ENCODE data around the gene CD40.
"Not testable (repeated sequence)": the region's sequence is repeated elsewhere in the genome, so short reads cannot be mapped to it uniquely, and the experiment has no call there.

Gene CD40

DNA sequence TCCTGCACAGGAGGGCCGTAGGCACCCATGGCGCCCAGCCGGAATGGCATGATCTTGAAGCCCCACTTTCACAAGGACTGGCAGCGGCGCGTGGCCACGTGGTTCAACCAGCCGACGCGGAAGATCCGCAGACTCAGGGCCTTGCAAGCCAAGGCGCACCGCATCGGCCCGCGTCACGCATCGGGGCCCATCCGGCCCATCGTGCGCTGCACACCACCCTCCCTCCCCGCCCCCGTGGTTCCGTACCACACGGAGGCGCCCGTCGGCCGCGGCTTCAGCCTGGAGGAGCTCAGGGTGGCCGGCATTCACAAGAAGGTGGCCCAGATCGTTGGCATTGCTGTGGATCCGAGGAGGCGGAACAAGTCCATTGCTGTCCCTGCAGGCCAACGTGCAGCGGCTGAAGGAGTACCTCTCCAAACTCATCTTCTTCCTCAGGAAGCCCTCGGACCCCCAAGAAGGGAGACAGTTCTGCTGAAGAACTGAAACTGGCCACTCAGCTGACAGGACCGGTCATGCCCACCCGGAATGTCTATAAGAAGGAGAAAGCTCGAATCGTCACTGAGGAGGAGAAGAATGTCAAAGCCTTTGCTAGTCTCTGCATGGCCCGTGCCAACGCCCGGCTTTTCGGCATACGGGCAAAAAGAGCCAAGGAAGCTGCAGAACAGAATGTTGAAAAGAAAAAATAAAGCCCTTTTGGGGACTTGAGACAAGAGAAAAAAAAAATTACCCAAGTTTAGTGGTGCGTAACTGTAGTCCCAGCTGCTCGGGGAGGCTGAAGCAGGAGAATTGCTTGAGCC, 18.4 kb upstream of the CD40 start:
- H3K27me3 ChIP-seq (ENCODE audit: control insufficient read depth, insufficient read depth, low read length), result peaks cover 23% of the 10 kb centered on the region; the same call in 1 of the 2 replicates
- no peak overlapping the region for H3K4me3 ChIP-seq (ENCODE audit: low read depth, low read length)
- no peak overlapping the region for H3K9ac ChIP-seq (ENCODE audit: low read length)

DNA sequence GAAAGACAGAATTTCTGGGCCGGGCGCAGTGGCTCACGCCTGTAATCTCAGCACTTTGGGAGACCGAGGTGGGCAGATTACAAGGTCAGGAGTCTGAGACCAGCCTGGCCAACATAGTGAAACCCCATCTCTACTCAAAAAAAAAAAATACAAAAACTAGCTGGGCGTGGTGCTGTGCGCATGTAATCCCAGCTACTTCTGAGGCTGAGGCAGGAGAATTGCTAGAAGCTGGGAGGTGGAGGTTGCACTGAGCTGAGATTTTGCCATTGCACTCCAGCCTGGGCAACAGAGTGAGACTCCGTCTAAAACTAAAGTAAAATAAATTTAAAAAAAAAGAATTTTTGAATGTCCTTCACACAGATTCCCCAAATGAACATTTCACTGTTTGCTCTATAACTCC, 17.7 kb upstream of the CD40 start:
- H3K4me3 ChIP-seq (ENCODE audit: low read depth, low read length); H3K9me3 ChIP-seq (ENCODE audit: control insufficient read depth, insufficient read depth, low read depth, low read length); H3K4me1 ChIP-seq (ENCODE audit: control insufficient read depth, insufficient read depth, low read length); H3K9ac ChIP-seq (ENCODE audit: low read length); H3K36me3 ChIP-seq (ENCODE audit: control insufficient read depth, insufficient read depth, low read length); H3K27ac ChIP-seq (ENCODE audit: low read depth, low read length): not testable (repeated sequence)
- peaks cover 24% of the 10 kb centered on the region for H3K27me3 ChIP-seq (ENCODE audit: control insufficient read depth, insufficient read depth, low read length)

More for the DNA sequence above, 18.4 kb upstream of the CD40 start:
- Histone ChIP-seq H3K27ac (ENCODE audit: low read depth, low read length) (no peak overlapping the region), H3K9me3 (ENCODE audit: control insufficient read depth, insufficient read depth, low read depth, low read length) (peaks cover 7% of the 10 kb centered on the region), H3K36me3 (ENCODE audit: control insufficient read depth, insufficient read depth, low read length) (no peaks in the 10 kb centered on the region), H3K4me1 (ENCODE audit: control insufficient read depth, insufficient read depth, low read length) (no peaks in the 10 kb centered on the region)

GRCh38 chr20:46100988-46101387, 17.1 kb upstream of the CD40 start:
- Histone ChIP-seq H3K9ac (ENCODE audit: low read length) (no peak overlapping the region), H3K9me3 (ENCODE audit: control insufficient read depth, insufficient read depth, low read depth, low read length) (peaks cover 7% of the 10 kb centered on the region), H3K27ac (ENCODE audit: low read depth, low read length) (no peak overlapping the region), H3K4me1 (ENCODE audit: control insufficient read depth, insufficient read depth, low read length) (no peaks in the 10 kb centered on the region), H3K4me3 (ENCODE audit: low read depth, low read length) (no peak overlapping the region), H3K36me3 (ENCODE audit: control insufficient read depth, insufficient read depth, low read length) (no peaks in the 10 kb centered on the region), H3K27me3 (ENCODE audit: control insufficient read depth, insufficient read depth, low read length) (peaks cover 27% of the 10 kb centered on the region)

DNA sequence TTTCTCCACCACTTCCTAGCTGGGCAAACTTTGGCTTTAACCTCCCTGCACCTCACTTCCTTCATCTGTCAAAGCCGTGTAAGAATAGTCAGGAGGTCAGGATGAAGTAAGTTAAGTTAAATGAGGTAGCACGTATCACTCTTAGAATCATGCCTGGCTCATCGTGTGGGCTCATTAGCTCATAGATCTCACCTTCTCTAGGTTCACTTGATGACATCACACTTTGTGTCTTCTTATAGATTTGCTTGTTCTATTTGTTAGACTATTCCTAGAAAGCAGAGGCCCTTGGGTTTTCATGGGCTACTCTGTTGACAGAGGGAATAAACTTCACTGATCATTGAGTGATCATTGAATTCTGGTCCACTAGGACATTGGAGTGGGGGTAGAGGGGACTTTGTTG, 16.2 kb upstream of the CD40 start:
- Histone ChIP-seq H3K4me3 (ENCODE audit: low read depth, low read length) (no peak overlapping the region), H3K9ac (ENCODE audit: low read length) (no peak overlapping the region), H3K9me3 (ENCODE audit: control insufficient read depth, insufficient read depth, low read depth, low read length) (peaks cover 7% of the 10 kb centered on the region)

GRCh38 chr20:46102940-46103339, 15.2 kb upstream of the CD40 start:
- Histone ChIP-seq H3K4me1 (ENCODE audit: control insufficient read depth, insufficient read depth, low read length) (no peaks in the 10 kb centered on the region), H3K4me3 (ENCODE audit: low read depth, low read length) (no peak overlapping the region), H3K27ac (ENCODE audit: low read depth, low read length) (no peak overlapping the region), H3K9me3 (ENCODE audit: control insufficient read depth, insufficient read depth, low read depth, low read length) (peaks cover 7% of the 10 kb centered on the region), H3K9ac (ENCODE audit: low read length) (no peak overlapping the region), H3K36me3 (ENCODE audit: control insufficient read depth, insufficient read depth, low read length) (no peaks in the 10 kb centered on the region), H3K27me3 (ENCODE audit: control insufficient read depth, insufficient read depth, low read length) (peaks cover 35% of the 10 kb centered on the region)

More for the DNA sequence above, 16.2 kb upstream of the CD40 start:
- Histone ChIP-seq H3K27ac (ENCODE audit: low read depth, low read length) (no peak overlapping the region), H3K4me1 (ENCODE audit: control insufficient read depth, insufficient read depth, low read length) (no peaks in the 10 kb centered on the region), H3K27me3 (ENCODE audit: control insufficient read depth, insufficient read depth, low read length) (peaks cover 30% of the 10 kb centered on the region), H3K36me3 (ENCODE audit: control insufficient read depth, insufficient read depth, low read length) (no peaks in the 10 kb centered on the region)

- H3K27ac ChIP-seq (ENCODE audit: low read depth, low read length), result no peak overlapping the region
- peaks cover 33% of the 10 kb centered on the region for H3K27me3 ChIP-seq (ENCODE audit: control insufficient read depth, insufficient read depth, low read length)
- no peak overlapping the region for H3K9ac ChIP-seq (ENCODE audit: low read length)
- H3K9me3 ChIP-seq (ENCODE audit: control insufficient read depth, insufficient read depth, low read depth, low read length), result peaks cover 7% of the 10 kb centered on the region
- no peak overlapping the region for H3K4me3 ChIP-seq (ENCODE audit: low read depth, low read length)
- no peaks in the 10 kb centered on the region for H3K4me1 ChIP-seq (ENCODE audit: control insufficient read depth, insufficient read depth, low read length)
- no peaks in the 10 kb centered on the region for H3K36me3 ChIP-seq (ENCODE audit: control insufficient read depth, insufficient read depth, low read length)
These were observed 13.9 kb upstream of the CD40 start for GRCh38 chr20:46104262-46104661.

- H3K27me3 ChIP-seq (ENCODE audit: control insufficient read depth, insufficient read depth, low read length), result peaks cover 38% of the 10 kb centered on the region
- H3K9me3 ChIP-seq (ENCODE audit: control insufficient read depth, insufficient read depth, low read depth, low read length), result peaks cover 7% of the 10 kb centered on the region
- H3K27ac ChIP-seq (ENCODE audit: low read depth, low read length), result no peak overlapping the region
- H3K4me3 ChIP-seq (ENCODE audit: low read depth, low read length), result no peak overlapping the region
- H3K36me3 ChIP-seq (ENCODE audit: control insufficient read depth, insufficient read depth, low read length), result no peaks in the 10 kb centered on the region
- H3K4me1 ChIP-seq (ENCODE audit: control insufficient read depth, insufficient read depth, low read length), result no peaks in the 10 kb centered on the region
- H3K9ac ChIP-seq (ENCODE audit: low read length), result no peak overlapping the region
These were observed 11.1 kb upstream of the CD40 start for GRCh38 chr20:46107061-46107460.

DNA sequence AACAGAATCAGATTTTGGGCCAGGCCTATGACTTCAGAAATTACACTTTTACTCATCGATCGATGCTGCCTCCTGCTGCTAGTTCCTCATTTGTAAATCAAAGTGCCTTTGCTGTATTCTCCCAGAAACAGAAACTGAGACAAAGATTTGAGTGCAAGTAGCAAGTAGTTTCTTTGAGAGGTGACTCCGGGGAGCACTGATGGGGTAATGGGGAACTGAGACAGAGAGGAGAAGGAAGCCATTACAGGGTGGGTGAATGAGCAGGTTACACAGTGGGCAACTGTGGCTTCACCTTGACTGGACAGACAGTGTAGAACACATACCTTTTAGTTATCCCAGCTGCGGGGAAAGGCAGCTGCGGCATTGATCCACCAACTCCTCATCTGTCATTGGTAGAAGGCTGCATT, 9.7 kb upstream of the CD40 start:
- H3K27ac ChIP-seq (ENCODE audit: low read depth, low read length), result no peak overlapping the region
- H3K4me3 ChIP-seq (ENCODE audit: low read depth, low read length), result no peak overlapping the region
- H3K9ac ChIP-seq (ENCODE audit: low read length), result no peak overlapping the region
- H3K27me3 ChIP-seq (ENCODE audit: control insufficient read depth, insufficient read depth, low read length), result peaks cover 40% of the 10 kb centered on the region
- peaks cover 2% of the 10 kb centered on the region; the same call in 1 of the 2 replicates for H3K9me3 ChIP-seq (ENCODE audit: control insufficient read depth, insufficient read depth, low read depth, low read length)
- H3K36me3 ChIP-seq (ENCODE audit: control insufficient read depth, insufficient read depth, low read length), result no peaks in the 10 kb centered on the region
- H3K4me1 ChIP-seq (ENCODE audit: control insufficient read depth, insufficient read depth, low read length), result no peaks in the 10 kb centered on the region

DNA sequence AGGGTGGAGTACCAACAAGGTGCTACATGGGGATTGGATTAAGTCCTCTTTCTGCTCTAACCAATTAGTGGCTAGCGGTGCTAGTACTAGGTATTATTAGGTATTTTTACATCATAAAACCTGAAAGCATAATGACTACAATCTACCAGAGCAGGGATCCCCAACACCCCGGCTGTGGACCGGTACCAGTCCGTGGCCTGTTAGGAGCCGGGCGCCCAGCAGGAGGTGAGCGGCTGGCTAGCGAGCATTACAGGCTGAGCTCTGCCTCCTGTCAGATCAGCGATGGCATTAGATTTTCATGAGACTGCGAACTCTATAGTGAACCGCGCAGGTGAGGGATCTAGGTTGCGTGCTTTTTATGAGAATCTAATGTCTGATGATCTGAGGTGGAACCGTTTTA, 9.1 kb upstream of the CD40 start:
- Histone ChIP-seq H3K4me1 (ENCODE audit: control insufficient read depth, insufficient read depth, low read length) (no peaks in the 10 kb centered on the region), H3K36me3 (ENCODE audit: control insufficient read depth, insufficient read depth, low read length) (no peaks in the 10 kb centered on the region), H3K9ac (ENCODE audit: low read length) (no peak overlapping the region), H3K27me3 (ENCODE audit: control insufficient read depth, insufficient read depth, low read length) (peaks cover 42% of the 10 kb centered on the region), H3K9me3 (ENCODE audit: control insufficient read depth, insufficient read depth, low read depth, low read length) (peaks cover 2% of the 10 kb centered on the region; the same call in 1 of the 2 replicates), H3K4me3 (ENCODE audit: low read depth, low read length) (no peak overlapping the region), H3K27ac (ENCODE audit: low read depth, low read length) (no peak overlapping the region)

- H3K4me1 ChIP-seq (ENCODE audit: control insufficient read depth, insufficient read depth, low read length), result no peaks in the 10 kb centered on the region
These were observed 6.9 kb upstream of the CD40 start for GRCh38 chr20:46111028-46111835.

GRCh38 chr20:46111836-46112212, 6.3 kb upstream of the CD40 start:
- Histone ChIP-seq H3K36me3 (ENCODE audit: control insufficient read depth, insufficient read depth, low read length) (no peaks in the 10 kb centered on the region), H3K27ac (ENCODE audit: low read depth, low read length) (no peak overlapping the region), H3K27me3 (ENCODE audit: control insufficient read depth, insufficient read depth, low read length) (peaks cover 60% of the 10 kb centered on the region), H3K9me3 (ENCODE audit: control insufficient read depth, insufficient read depth, low read depth, low read length) (no peaks in the 10 kb centered on the region), H3K9ac (ENCODE audit: low read length) (no peak overlapping the region), H3K4me3 (ENCODE audit: low read depth, low read length) (no peak overlapping the region), H3K4me1 (ENCODE audit: control insufficient read depth, insufficient read depth, low read length) (no peaks in the 10 kb centered on the region)

More at GRCh38 chr20:46111028-46111835, 6.9 kb upstream of the CD40 start:
- Histone ChIP-seq H3K27me3 (ENCODE audit: control insufficient read depth, insufficient read depth, low read length) (peaks cover 57% of the 10 kb centered on the region), H3K36me3 (ENCODE audit: control insufficient read depth, insufficient read depth, low read length) (no peaks in the 10 kb centered on the region), H3K4me3 (ENCODE audit: low read depth, low read length) (no peak overlapping the region), H3K9ac (ENCODE audit: low read length) (no peak overlapping the region), H3K27ac (ENCODE audit: low read depth, low read length) (no peak overlapping the region), H3K9me3 (ENCODE audit: control insufficient read depth, insufficient read depth, low read depth, low read length) (no peaks in the 10 kb centered on the region)
